Measurements from ENCODE around the gene TADA2A.
A peak's percentile ranks its signal among the peaks of the same experiment; 100 is the strongest.
"Not testable (repeated sequence)": the region's sequence is repeated elsewhere in the genome, so short reads cannot be mapped to it uniquely, and the experiment has no call there.

The TADA2A gene

GRCh38 chr17:37457801-37458200 is 51.1 kb downstream of the TADA2A start:
- H3K36me3 ChIP-seq (ENCODE audit: control insufficient read depth in 2 of 2, insufficient read depth in 1 of 2, low read length in 2 of 2): peaks cover 32 to 36% of the 10 kb centered on the region in 2 experiments
- not testable (repeated sequence) for H3K27ac ChIP-seq (ENCODE audit: extremely low read depth, low read depth, low read length); H3K4me3 ChIP-seq (ENCODE audit: low read depth, low read length); H3K4me1 ChIP-seq (ENCODE audit: control insufficient read depth, insufficient read depth, low read length); H3K9me3 ChIP-seq (ENCODE audit: control insufficient read depth, insufficient read depth, low read depth, low read length)
- peak; percentile 76 for TF ChIP-seq ZNF157 (tag by site-specific recombination; IDR thresholded peaks at IDR 0.05)
- CTCF ChIA-PET: interaction anchor here (0.7 kb wide), 1 partner anchor 62 kb away, joined by 4 read pairs; no protein-coding TSS in a partner anchor
- POLR2A ChIA-PET: interaction anchor here (0.7 kb wide), 1 partner anchor 169 kb away, joined by 3 read pairs; no protein-coding TSS in a partner anchor

GRCh38 chr17:37458805-37459204 is 52.1 kb downstream of the TADA2A start:
- CTCF ChIA-PET: no interaction called here
- Histone ChIP-seq H3K36me3 (ENCODE audit: control insufficient read depth in 2 of 2, insufficient read depth in 1 of 2, low read length in 2 of 2) (peaks cover 32 to 39% of the 10 kb centered on the region in 2 experiments), H3K4me1 (ENCODE audit: control insufficient read depth, insufficient read depth, low read length) (no peaks in the 10 kb centered on the region), H3K9me3 (ENCODE audit: control insufficient read depth, insufficient read depth, low read depth, low read length) (no peaks in the 10 kb centered on the region), H3K4me3 (ENCODE audit: low read depth, low read length) (no peak overlapping the region), H3K27ac (ENCODE audit: extremely low read depth, low read depth, low read length) (no peak overlapping the region)
- POLR2A ChIA-PET: no interaction called here
- no peak for TF ChIP-seq ATF2 (tag by site-specific recombination; IDR thresholded peaks at IDR 0.05; ENCODE audit: low read depth)
- TF ChIP-seq ZNF18 (tag by site-specific recombination; IDR thresholded peaks at IDR 0.05): no peak
- TF ChIP-seq ZBTB21 (tag by site-specific recombination; IDR thresholded peaks at IDR 0.05): no peak
- TF ChIP-seq ZNF202 (tag by site-specific recombination; IDR thresholded peaks at IDR 0.05; ENCODE audit: borderline replicate concordance): no peak
- no peak for TF ChIP-seq REPIN1 (tag by site-specific recombination; IDR thresholded peaks at IDR 0.05; ENCODE audit: low read depth)
- no peak for TF ChIP-seq ZFP37 (tag by site-specific recombination; IDR thresholded peaks at IDR 0.05)
- TF ChIP-seq ZNF140 (tag by site-specific recombination; IDR thresholded peaks at IDR 0.05): no peak
- no peak for TF ChIP-seq ZNF449 (tag by site-specific recombination; IDR thresholded peaks at IDR 0.05)
- TF ChIP-seq ZNF114 (tag by site-specific recombination; IDR thresholded peaks at IDR 0.05): no peak
- TF ChIP-seq BCL11A (tag by site-specific recombination; IDR thresholded peaks at IDR 0.05; ENCODE audit: low read depth): no peak
- no peak for TF ChIP-seq ZNF555 (tag by site-specific recombination; conservative IDR thresholded peaks at IDR 0.05)
- no peak for TF ChIP-seq ZNF274 (IDR thresholded peaks at IDR 0.05; ENCODE audit: low read length)
- no peak for TF ChIP-seq ZNF274 (tag by site-specific recombination; IDR thresholded peaks at IDR 0.05; ENCODE audit: borderline replicate concordance)
- TF ChIP-seq ZBTB20 (tag by site-specific recombination; IDR thresholded peaks at IDR 0.05): no peak
- no peak for TF ChIP-seq GLI4 (tag by site-specific recombination; IDR thresholded peaks at IDR 0.05)
- TF ChIP-seq ZSCAN4 (tag by site-specific recombination; IDR thresholded peaks at IDR 0.05): no peak
- TF ChIP-seq TCF7L2 (IDR thresholded peaks at IDR 0.05; ENCODE audit: borderline replicate concordance, low read depth, low read length): no peak
- TF ChIP-seq ZNF513 (tag by site-specific recombination; IDR thresholded peaks at IDR 0.05): no peak

Measured in HEK293 (cell line).